Mesenchymal stem cell (in vitro differentiated cells and primary cell): ENCODE measurements around the gene UGGT2.
A peak's percentile ranks its signal among the peaks of the same experiment; 100 is the strongest.
"Not testable (repeated sequence)": the region's sequence is repeated elsewhere in the genome, so short reads cannot be mapped to it uniquely, and the experiment has no call there.

Experiments used
- DNase-seq: peaks from one replicate; pipeline ENCODE4 v3.0.0-alpha.2; 2013
- H2AFZ ChIP-seq: one replicate; pipeline ENCODE4 v1.6.1; 2013; ENCODE audit warnings: low read depth, mild to moderate bottlenecking, control low read depth, inconsistent platforms, low read length, moderate library complexity
- H2AK5ac ChIP-seq: 2 replicates; pipeline ENCODE4 v1.6.1; 2013; ENCODE audit warnings: low read length, moderate library complexity, mild to moderate bottlenecking, inconsistent platforms; ENCODE audit not compliant: severe bottlenecking
- H2BK120ac ChIP-seq: one replicate; pipeline ENCODE4 v1.6.1; 2013; ENCODE audit warnings: low read depth, mild to moderate bottlenecking, inconsistent platforms, low read length, moderate library complexity
- H2BK12ac ChIP-seq, 2 experiments: one replicate each; pipeline ENCODE4 v1.6.1; 2013; ENCODE audit warnings: inconsistent platforms in 2 of 2, low read length in 2 of 2, mild to moderate bottlenecking in 2 of 2, moderate library complexity in 2 of 2, control low read depth in 1 of 2
- H2BK15ac ChIP-seq: one replicate; pipeline ENCODE4 v1.6.1; 2013; ENCODE audit warnings: mild to moderate bottlenecking, low read depth, inconsistent platforms; ENCODE audit not compliant: poor library complexity, severe bottlenecking
- H2BK5ac ChIP-seq: 2 replicates; pipeline ENCODE4 v1.6.1; 2013; ENCODE audit warnings: low read depth, mild to moderate bottlenecking, low read length, control low read depth, inconsistent platforms; ENCODE audit not compliant: poor library complexity, severe bottlenecking
- H3K14ac ChIP-seq, 2 experiments: one replicate each; pipeline ENCODE4 v1.6.1; 2013; ENCODE audit warnings: inconsistent platforms in 2 of 2, low read length in 2 of 2, control low read depth in 1 of 2, mild to moderate bottlenecking in 1 of 2, moderate library complexity in 1 of 2
- H3K18ac ChIP-seq, 2 experiments: one replicate each; pipeline ENCODE4 v1.6.1; 2013; ENCODE audit warnings: inconsistent platforms in 2 of 2, low read length in 2 of 2, control low read depth in 1 of 2, low read depth in 1 of 2, mild to moderate bottlenecking in 1 of 2
- H3K23ac ChIP-seq, 2 experiments: one replicate each; pipeline ENCODE4 v1.6.1; 2013; ENCODE audit warnings: inconsistent platforms in 2 of 2, low read length in 2 of 2, mild to moderate bottlenecking in 2 of 2, moderate library complexity in 2 of 2, control low read depth in 1 of 2
- H3K27ac ChIP-seq: 2 replicates; pipeline ENCODE4 v1.5.1; 2013; ENCODE audit warnings: mild to moderate bottlenecking, moderate library complexity, low read length, control low read depth, inconsistent platforms; ENCODE audit not compliant: poor library complexity, severe bottlenecking
- H3K27me3 ChIP-seq, 2 experiments: 2 replicates each; pipeline versions ENCODE4 v1.6.1 to v1.7.0; 2013; ENCODE audit warnings: low read length in 2 of 2, mild to moderate bottlenecking in 2 of 2, moderate library complexity in 2 of 2, control low read depth in 1 of 2, inconsistent platforms in 1 of 2; ENCODE audit not compliant: control insufficient read depth in 1 of 2, insufficient read depth in 1 of 2
- H3K36me3 ChIP-seq, 2 experiments: 2 replicates each; pipeline versions ENCODE4 v1.6.1 to v1.7.0; 2013; ENCODE audit warnings: low read length in 2 of 2, control low read depth in 1 of 2, inconsistent platforms in 1 of 2, low read depth in 1 of 2, mild to moderate bottlenecking in 1 of 2; ENCODE audit not compliant: insufficient read depth in 2 of 2, control insufficient read depth in 1 of 2
- H3K4ac ChIP-seq, 2 experiments: one replicate each; pipeline ENCODE4 v1.6.1; 2013; ENCODE audit warnings: inconsistent platforms in 2 of 2, low read length in 2 of 2, mild to moderate bottlenecking in 2 of 2, moderate library complexity in 2 of 2, control low read depth in 1 of 2, low read depth in 1 of 2
- H3K4me1 ChIP-seq: 2 replicates; pipeline ENCODE4 v1.6.1; 2013; ENCODE audit warnings: low read depth, low read length, control low read depth; ENCODE audit not compliant: control insufficient read depth, insufficient read depth
- H3K4me2 ChIP-seq: 2 replicates; pipeline ENCODE4 v1.6.1; 2013; ENCODE audit warnings: low read length, mild to moderate bottlenecking, inconsistent platforms; ENCODE audit not compliant: poor library complexity, severe bottlenecking
- H3K4me3 ChIP-seq, 2 experiments: 2 replicates each; pipeline versions ENCODE4 v1.5.1 to v1.7.0; 2013; ENCODE audit warnings: low read length in 2 of 2, mild to moderate bottlenecking in 2 of 2, control low read depth in 1 of 2, low read depth in 1 of 2; ENCODE audit not compliant: insufficient read depth in 1 of 2
- H3K79me1 ChIP-seq: replicated peaks from 2 replicates; pipeline ENCODE4 v1.6.1; 2013; ENCODE audit warnings: mild to moderate bottlenecking, control low read depth, low read length, inconsistent platforms; ENCODE audit not compliant: poor library complexity, severe bottlenecking
- H3K9ac ChIP-seq: 2 replicates; pipeline ENCODE4 v1.7.0; 2013; ENCODE audit warnings: mild to moderate bottlenecking, low read length, moderate library complexity
- H3K9me3 ChIP-seq: 2 replicates; pipeline ENCODE4 v1.7.0; 2013; ENCODE audit warnings: mild to moderate bottlenecking, low read length; ENCODE audit not compliant: control insufficient read depth
- H4K8ac ChIP-seq: one replicate; pipeline ENCODE4 v1.6.1; 2013; ENCODE audit warnings: inconsistent platforms, mild to moderate bottlenecking, low read length, moderate library complexity
- H4K91ac ChIP-seq: one replicate; pipeline ENCODE4 v1.6.1; 2013; ENCODE audit warnings: mild to moderate bottlenecking, low read length, inconsistent platforms
- WGBS: methylation state at CpG from one replicate; pipeline ENCODE4 v1.1.7; 2013; ENCODE audit warnings: mixed read lengths; 5-methylcytosine and 5-hydroxymethylcytosine counted together

UGGT2 gene

DNA sequence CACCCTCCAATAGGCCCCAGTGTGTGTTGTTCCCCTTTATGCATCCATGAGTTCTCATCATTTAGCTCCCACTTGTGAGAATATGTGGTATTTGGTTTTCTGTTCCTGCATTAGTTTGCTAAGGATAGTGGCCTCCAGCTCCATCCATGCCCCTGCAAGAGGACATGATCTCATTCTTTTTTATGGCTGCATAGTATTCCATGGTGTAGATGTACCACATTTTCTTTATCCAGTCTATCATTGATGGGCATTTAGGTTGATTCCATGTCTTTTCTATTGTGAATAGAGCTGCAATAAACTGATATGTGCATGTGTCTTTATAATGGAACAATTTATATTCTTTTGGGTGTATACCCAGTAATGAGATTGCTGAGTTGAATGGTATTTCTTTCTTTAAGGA is 263.9 kb downstream of the UGGT2 start:
- not testable (repeated sequence) for H4K91ac ChIP-seq, H2BK120ac ChIP-seq, H3K27me3 ChIP-seq, H3K18ac ChIP-seq, H2BK12ac ChIP-seq, H3K14ac ChIP-seq, H3K27ac ChIP-seq, H2AK5ac ChIP-seq, DNase-seq, H3K4me2 ChIP-seq, H4K8ac ChIP-seq, H3K9me3 ChIP-seq, H2AFZ ChIP-seq, H3K4me3 ChIP-seq, H3K23ac ChIP-seq, H3K4ac ChIP-seq, H2BK5ac ChIP-seq, H3K9ac ChIP-seq, H2BK15ac ChIP-seq, H3K4me1 ChIP-seq
- peaks cover 11 to 71% of the 10 kb centered on the region in 2 experiments for H3K36me3 ChIP-seq
- peaks cover 14% of the 10 kb centered on the region for H3K79me1 ChIP-seq

DNA sequence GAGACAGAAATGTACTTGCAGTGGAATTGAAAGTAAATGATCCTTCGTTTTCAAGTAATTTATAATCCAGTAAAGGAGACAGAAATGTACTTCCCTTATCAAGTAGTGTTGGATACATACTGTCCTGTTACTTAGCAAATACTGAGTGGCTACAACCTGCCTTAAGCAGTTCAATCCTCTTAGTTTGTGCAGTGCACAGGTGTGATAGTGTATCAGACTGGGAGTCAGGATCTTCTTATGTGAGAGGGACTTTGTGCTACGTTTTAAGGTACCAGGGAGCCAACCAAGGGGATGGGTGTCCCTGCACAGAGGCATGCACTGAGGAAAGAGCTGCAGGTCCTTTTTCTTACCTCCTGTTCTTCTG is 265.1 kb downstream of the UGGT2 start:
- no peak for DNase-seq
- Histone ChIP-seq H3K14ac (no peak overlapping the region), H3K18ac (no peak overlapping the region), H3K79me1 (peaks cover 14% of the 10 kb centered on the region), H3K27me3 (no peaks in the 10 kb centered on the region), H2AFZ (no peak overlapping the region), H3K27ac (no peak overlapping the region), H3K4ac (no peak overlapping the region), H2BK12ac (no peak overlapping the region), H2AK5ac (no peak overlapping the region), H3K9me3 (no peaks in the 10 kb centered on the region), H4K8ac (no peak overlapping the region), H3K23ac (no peak overlapping the region), H3K4me2 (no peak overlapping the region), H4K91ac (no peak overlapping the region), H3K9ac (no peak overlapping the region), H2BK5ac (no peak overlapping the region), H2BK120ac (no peak overlapping the region), H3K36me3 (peaks cover 9 to 66% of the 10 kb centered on the region in 2 experiments), H3K4me1 (peaks cover 6% of the 10 kb centered on the region), H2BK15ac (no peak overlapping the region), H3K4me3 (no peak overlapping the region)
- WGBS: 94% methylated on average over 2 of the region's 2 CpGs

DNA sequence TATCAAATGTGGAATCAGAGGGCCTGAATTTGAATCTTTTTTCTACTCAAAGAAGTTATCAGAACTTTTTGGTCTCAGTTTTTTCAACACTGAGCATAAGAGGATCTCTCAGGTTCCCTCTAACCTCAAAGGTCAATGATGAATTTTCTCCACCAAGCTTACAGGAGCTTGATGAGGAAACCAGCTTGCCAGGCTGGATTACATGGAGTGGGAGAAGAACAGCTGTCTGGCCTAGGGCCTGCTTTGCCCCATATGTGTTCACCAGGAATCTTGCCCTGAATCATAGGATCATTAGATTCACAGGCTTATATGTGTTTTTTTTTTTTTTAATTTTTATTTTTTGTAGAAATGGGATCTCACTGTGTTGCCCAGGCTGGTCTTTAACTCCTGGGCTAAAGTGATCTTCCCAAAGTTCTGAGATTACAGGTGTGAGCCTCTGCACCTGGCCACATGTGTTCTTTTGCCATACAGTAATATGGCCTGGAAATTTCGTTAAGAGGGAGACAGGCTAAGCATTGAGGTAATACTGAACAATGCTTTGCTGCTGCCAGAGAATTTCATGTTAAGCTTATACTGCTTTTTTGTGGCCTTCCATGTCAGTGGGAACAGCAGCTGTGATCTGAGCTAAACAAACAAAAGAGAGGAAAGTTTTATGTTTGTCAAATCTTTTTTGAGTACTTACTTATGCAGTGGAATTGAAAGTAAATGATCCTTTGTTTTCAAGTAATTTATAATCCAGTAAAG is 265.7 kb downstream of the UGGT2 start:
- Histone ChIP-seq H3K27ac (no peak overlapping the region), H3K79me1 (peaks cover 11% of the 10 kb centered on the region), H3K4ac (no peak overlapping the region)

DNA sequence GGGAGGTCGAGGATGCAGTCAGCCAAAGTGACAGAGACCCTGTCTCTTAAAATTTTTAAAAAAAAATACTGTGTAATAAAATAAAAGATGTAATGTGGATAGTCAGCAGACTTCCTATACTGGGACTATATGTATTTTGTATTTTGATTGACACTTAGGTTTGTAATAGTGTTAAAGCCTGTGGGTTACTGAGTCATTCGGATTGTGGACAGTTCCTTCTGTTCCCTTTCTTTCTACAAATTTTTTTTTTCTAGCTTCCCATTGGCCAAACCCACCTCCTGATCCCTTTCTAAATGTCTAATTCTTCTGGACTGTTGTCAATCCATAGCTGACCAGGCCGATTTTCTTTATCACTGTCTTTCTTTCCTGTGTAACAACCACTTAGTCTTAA is 268.3 kb downstream of the UGGT2 start:
- Histone ChIP-seq H2AFZ (no peak overlapping the region), H3K4me2 (no peak overlapping the region), H3K27me3 (no peaks in the 10 kb centered on the region), H3K18ac (no peak overlapping the region), H3K9ac (peak overlapping the region; percentile 26), H2BK120ac (no peak overlapping the region), H2BK12ac (no peak overlapping the region), H3K79me1 (peaks cover 20% of the 10 kb centered on the region), H3K9me3 (no peaks in the 10 kb centered on the region), H2BK5ac (no peak overlapping the region), H3K14ac (no peak overlapping the region), H4K8ac (no peak overlapping the region), H3K4me1 (peaks cover 6% of the 10 kb centered on the region), H3K27ac (peak overlapping the region; percentile 54), H4K91ac (no peak overlapping the region), H2AK5ac (no peak overlapping the region), H2BK15ac (no peak overlapping the region), H3K23ac (no peak overlapping the region), H3K36me3 (peaks cover 6 to 40% of the 10 kb centered on the region in 2 experiments), H3K4ac (no peak overlapping the region), H3K4me3 (no peak overlapping the region)
- DNase-seq: peak; percentile 73
- WGBS: 57% methylated on average over 1 of the region's 3 CpGs

More for the DNA sequence above, 265.7 kb downstream of the UGGT2 start:
- Histone ChIP-seq H3K18ac (no peak overlapping the region), H2BK15ac (no peak overlapping the region), H3K9me3 (no peaks in the 10 kb centered on the region), H2BK12ac (no peak overlapping the region), H4K91ac (no peak overlapping the region), H2BK120ac (no peak overlapping the region), H3K9ac (no peak overlapping the region), H3K14ac (no peak overlapping the region), H4K8ac (no peak overlapping the region), H3K4me1 (peaks cover 6% of the 10 kb centered on the region), H3K4me3 (no peak overlapping the region), H3K36me3 (peaks cover 5 to 60% of the 10 kb centered on the region in 2 experiments), H2AFZ (no peak overlapping the region), H2BK5ac (no peak overlapping the region), H3K23ac (no peak overlapping the region), H3K4me2 (no peak overlapping the region), H2AK5ac (no peak overlapping the region), H3K27me3 (no peaks in the 10 kb centered on the region)
- DNase-seq: peak; percentile 43
- WGBS: 98% methylated on average over 1 of the region's 1 CpG
